GM13976 (cell line): Measurements from ENCODE around the gene ADGRG6.

Experiments used
- DNase-seq: peaks from one replicate; pipeline ENCODE4 v3.0.0; 2012; ENCODE audit warnings: low spot score
- in situ Hi-C: fragments of 300-500 bp; cut with MboI; formaldehyde crosslinking; loops from one replicate; pipeline ENCODE4 v1.12.0; 2022; ENCODE audit warnings: low sequenced_read_pairs, mixed read lengths, inconsistent platforms; ENCODE audit not compliant: unreplicated experiment
- TF ChIP-seq, protein P1 (sequence below): IDR thresholded peaks from 2 replicates; pipeline ENCODE4 v1.5.1; 2012; ENCODE audit warnings: borderline replicate concordance, mild to moderate bottlenecking; ENCODE audit not compliant: insufficient read depth; ENCODE audit errors: extremely low read depth, missing control alignments, control extremely low read depth

The ADGRG6 gene

DNA sequence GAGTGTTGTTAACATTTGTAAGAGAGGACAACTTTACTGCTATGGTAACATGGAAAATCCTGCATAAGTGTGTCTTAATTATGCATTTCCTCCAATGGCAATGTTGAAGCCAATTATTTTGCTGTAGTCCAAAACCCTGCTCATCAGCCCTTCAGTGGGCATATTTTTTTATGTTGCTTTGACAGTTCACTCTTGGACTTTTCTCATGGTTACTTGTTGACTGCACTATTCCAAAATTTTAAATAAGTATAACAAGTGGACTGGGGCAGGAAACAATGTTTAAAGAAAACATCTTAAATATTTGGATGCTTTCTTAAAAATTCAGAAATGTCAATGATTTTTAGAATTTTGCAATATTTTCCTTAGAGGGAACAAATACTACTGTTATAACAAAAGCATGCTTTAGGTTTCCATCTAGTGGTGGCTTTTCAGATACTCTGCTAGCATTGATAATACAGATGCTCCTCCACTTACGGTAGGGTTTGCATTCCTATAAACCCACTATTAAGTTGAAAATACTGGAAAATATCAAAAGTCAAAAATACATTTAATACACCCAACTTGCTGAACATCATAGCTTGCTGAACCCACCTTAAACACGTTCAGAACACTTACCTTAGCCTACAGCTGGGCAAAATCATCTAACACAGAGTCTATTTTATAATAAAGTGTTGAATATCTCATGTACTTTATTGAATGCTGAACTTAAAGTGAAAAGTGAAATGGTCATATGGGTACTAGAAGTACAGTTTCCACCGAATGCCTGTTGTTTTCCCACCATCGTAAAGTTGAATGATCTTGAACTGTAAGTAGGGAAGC lies 86.4 kb downstream of the ADGRG6 start:
- TF ChIP-seq, protein P1, sequence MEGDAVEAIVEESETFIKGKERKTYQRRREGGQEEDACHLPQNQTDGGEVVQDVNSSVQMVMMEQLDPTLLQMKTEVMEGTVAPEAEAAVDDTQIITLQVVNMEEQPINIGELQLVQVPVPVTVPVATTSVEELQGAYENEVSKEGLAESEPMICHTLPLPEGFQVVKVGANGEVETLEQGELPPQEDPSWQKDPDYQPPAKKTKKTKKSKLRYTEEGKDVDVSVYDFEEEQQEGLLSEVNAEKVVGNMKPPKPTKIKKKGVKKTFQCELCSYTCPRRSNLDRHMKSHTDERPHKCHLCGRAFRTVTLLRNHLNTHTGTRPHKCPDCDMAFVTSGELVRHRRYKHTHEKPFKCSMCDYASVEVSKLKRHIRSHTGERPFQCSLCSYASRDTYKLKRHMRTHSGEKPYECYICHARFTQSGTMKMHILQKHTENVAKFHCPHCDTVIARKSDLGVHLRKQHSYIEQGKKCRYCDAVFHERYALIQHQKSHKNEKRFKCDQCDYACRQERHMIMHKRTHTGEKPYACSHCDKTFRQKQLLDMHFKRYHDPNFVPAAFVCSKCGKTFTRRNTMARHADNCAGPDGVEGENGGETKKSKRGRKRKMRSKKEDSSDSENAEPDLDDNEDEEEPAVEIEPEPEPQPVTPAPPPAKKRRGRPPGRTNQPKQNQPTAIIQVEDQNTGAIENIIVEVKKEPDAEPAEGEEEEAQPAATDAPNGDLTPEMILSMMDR: peak; percentile 32
- DNase-seq: no peak
- in situ Hi-C loops: no loop called here

DNA sequence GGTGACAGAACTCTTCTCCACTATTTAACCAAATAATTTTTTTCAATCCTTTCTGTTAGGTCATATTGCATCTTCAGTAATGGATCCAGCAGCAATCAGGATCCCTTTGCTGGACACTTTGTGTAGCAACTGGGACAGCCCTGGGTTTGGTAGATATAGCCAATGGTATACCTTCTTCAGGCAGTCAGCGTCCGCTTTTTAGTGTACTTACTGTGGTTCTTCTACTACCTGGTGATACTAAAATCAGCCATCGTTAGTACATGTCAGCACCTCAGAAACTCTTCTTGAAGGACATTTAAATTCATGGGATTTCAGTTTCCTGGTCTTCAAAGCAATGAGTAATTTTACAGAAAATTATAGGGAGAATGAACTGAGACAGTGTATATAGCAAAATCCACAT lies 93.5 kb downstream of the ADGRG6 start:
- TF ChIP-seq, protein P1: no peak
- DNase-seq: no peak
- in situ Hi-C loops: loop anchor here (10.0 kb wide), 1 partner anchor 250 kb away; the partner anchor contains the start of genes NMBR and VTA1

DNA sequence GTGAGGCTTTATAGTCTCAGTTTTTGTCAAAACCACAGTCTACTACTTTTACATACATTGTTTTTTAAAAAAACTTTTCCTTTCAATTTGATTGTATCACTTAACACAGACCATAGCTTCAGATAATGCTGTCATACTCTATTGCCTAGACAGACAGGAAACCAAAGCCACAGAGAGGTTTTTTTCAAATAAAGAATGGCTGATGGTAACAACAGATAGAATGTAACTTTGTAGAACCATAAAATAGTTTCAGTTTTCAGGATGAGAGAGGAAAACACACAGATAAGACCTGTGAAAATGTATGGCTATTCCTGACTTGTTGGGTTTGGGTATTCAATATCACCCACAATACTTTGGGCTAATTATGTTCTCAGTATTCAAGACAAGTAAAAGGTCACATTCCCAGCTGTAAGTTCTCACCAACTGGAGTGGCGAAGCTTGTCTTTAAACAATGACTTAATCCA lies 94.0 kb downstream of the ADGRG6 start:
- in situ Hi-C loops: loop anchor here (10.0 kb wide), 1 partner anchor 251 kb away; the partner anchor contains the start of genes NMBR and VTA1
- TF ChIP-seq, protein P1: no peak
- peak; percentile 23 for DNase-seq

DNA sequence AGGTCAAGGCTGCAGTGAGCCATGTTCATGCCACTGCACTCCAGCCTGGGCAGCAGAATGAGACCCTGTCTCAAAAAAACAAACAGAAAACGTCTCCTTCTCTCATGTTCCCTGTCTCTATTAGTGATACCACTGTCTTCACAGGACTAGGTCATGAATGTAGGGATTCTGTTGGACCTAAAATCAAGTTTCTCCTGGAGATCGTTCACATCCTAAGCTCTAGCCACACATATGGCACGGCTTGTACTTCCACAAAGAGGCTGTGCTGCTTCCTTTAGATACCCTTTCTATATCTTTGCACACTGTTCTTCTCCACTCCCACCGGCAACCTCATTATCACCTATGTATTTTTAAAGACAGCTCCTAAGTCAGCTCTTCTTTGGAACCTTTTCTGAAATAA lies 96.5 kb downstream of the ADGRG6 start:
- in situ Hi-C loops: loop anchor here (10.0 kb wide), 1 partner anchor 254 kb away; the partner anchor contains the start of genes NMBR and VTA1

DNA sequence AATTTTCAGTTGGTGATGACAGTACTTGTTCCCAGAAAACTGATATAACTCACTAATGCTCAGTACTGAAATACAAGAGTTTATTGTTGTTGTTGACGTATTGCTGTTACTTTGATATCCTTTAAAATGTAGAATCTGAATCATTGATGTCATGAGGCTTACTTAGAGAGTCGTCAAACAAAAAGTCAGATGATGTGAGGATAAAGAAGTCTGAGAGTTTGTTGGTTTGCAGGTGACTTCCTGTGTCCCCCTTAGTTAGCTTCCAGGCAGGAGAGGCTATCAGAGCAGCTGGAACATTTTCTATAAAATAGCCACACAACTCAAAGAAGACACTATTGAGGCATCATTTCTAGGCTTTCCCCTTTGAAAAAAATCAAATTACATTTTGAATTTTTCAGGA lies 97.9 kb downstream of the ADGRG6 start:
- TF ChIP-seq, protein P1: no peak
- no peak for DNase-seq
- in situ Hi-C loops: loop anchor here (10.0 kb wide), 1 partner anchor 255 kb away; the partner anchor contains the start of genes NMBR and VTA1

More for the DNA sequence above, 96.5 kb downstream of the ADGRG6 start:
- no peak for DNase-seq
- TF ChIP-seq, protein P1: no peak

DNA sequence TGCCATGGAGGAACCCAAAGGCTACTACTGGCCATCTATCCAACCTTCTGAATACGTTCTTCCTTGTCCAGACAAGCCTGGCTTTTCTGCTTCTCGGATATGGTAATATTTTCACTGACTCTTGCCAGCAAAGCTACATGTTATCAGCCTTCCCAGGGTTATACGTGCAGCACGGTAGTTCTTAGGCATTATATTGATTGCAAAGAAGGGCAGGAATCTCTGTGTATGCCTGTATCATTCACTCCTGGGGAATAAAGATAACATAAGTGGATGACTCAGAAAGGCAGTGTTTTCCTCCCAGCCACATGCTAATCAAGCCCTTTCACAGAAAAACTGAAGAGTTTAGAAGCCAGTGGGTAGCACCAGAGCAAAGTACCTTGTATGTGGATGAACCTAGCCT lies 98.7 kb downstream of the ADGRG6 start:
- in situ Hi-C loops: no loop called here
- no peak for DNase-seq
- TF ChIP-seq, protein P1: no peak
